ENCODE measurements around the gene UTP14A.

DNA sequence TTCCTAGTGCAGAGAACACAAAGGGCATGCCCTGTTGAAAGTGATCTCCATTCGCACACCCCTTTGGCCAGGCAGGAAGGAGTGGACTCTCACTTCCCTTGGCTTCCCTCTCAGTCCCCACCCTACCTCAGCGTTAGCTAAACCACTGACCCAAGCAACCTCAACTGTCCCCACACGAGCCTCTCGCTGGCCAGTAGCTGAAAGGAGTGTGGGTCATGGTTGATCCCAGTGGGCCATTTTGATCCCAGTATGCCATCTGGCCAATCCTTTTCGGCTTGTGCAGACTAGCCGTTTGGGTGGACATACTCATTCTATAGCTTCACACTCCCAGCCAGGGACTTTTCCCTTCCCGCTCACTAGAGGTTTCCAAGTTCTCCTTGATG is 52.1 kb downstream of the UTP14A start:
- TF ChIP-seq, protein P1, sequence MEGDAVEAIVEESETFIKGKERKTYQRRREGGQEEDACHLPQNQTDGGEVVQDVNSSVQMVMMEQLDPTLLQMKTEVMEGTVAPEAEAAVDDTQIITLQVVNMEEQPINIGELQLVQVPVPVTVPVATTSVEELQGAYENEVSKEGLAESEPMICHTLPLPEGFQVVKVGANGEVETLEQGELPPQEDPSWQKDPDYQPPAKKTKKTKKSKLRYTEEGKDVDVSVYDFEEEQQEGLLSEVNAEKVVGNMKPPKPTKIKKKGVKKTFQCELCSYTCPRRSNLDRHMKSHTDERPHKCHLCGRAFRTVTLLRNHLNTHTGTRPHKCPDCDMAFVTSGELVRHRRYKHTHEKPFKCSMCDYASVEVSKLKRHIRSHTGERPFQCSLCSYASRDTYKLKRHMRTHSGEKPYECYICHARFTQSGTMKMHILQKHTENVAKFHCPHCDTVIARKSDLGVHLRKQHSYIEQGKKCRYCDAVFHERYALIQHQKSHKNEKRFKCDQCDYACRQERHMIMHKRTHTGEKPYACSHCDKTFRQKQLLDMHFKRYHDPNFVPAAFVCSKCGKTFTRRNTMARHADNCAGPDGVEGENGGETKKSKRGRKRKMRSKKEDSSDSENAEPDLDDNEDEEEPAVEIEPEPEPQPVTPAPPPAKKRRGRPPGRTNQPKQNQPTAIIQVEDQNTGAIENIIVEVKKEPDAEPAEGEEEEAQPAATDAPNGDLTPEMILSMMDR (IDR thresholded peaks at IDR 0.05): no peak
- no peak for TF ChIP-seq ZFX (IDR thresholded peaks at IDR 0.05; ENCODE audit: borderline replicate concordance)

Data from 22Rv1 (cell line).